Cardiac muscle cell (in vitro differentiated cells and primary cell): ENCODE measurements around the gene CEP131. TPM values are rescaled to one million over a fixed set of nuclear protein-coding genes. Genes with fewer than 3 reads are reported as not detected.

Experiments
- DNase-seq, 2 donors: peaks; one replicate each; pipeline versions ENCODE4 v3.0.0 to v3.0.0-alpha.2; 2010 to 2017; ENCODE audit warnings: low read depth in 1 of 2, low spot score in 1 of 2
- H3K27ac ChIP-seq: fragments of 200-600 bp; sonication (generic); 2 replicates; pipeline ENCODE4 v1.5.1; 2016
- H3K27me3 ChIP-seq: fragments of 200-600 bp; sonication (generic); 2 replicates; pipeline ENCODE4 v1.6.0; 2016; ENCODE audit warnings: control low read depth
- H3K36me3 ChIP-seq: fragments of 200-600 bp; sonication (generic); 2 replicates; pipeline ENCODE4 v1.5.1; 2016; ENCODE audit warnings: control low read depth
- H3K4me1 ChIP-seq: fragments of 200-600 bp; sonication (generic); 2 replicates; pipeline ENCODE4 v1.8.1; 2017; ENCODE audit warnings: low read depth, mild to moderate bottlenecking, mixed run types
- H3K4me3 ChIP-seq: fragments of 200-600 bp; sonication (generic); 2 replicates; pipeline ENCODE4 v1.5.1; 2016; ENCODE audit warnings: mild to moderate bottlenecking
- H3K9me3 ChIP-seq: fragments of 200-600 bp; sonication (generic); 2 replicates; pipeline ENCODE4 v1.5.1; 2017; ENCODE audit warnings: low read depth, mild to moderate bottlenecking, control low read depth
- polyA plus RNA-seq: library from polyadenylated mRNA; unstranded; fragments of >200 nt; fragmentation: Nextera tagmentation; extraction: Ambion mirVana; gene quantifications from 2 replicates; pipeline ENCODE4 v1.2.1, GENCODE V29; 2016
- total RNA-seq: library from RNA; depleted of rRNA; stranded (reverse); fragments of >200 nt; gene quantifications from 2 replicates; pipeline ENCODE4 v1.2.3, GENCODE V29; 2016
- TF ChIP-seq, protein P1 (sequence below): IDR thresholded peaks from 2 replicates; pipeline ENCODE4 v1.5.1; 2012; ENCODE audit warnings: low read depth, mild to moderate bottlenecking, low read length

Gene CEP131
- total and polyA plus RNA-seq, 2 experiments from 2014 or later, result 29.2 to 37.0 TPM

DNA sequence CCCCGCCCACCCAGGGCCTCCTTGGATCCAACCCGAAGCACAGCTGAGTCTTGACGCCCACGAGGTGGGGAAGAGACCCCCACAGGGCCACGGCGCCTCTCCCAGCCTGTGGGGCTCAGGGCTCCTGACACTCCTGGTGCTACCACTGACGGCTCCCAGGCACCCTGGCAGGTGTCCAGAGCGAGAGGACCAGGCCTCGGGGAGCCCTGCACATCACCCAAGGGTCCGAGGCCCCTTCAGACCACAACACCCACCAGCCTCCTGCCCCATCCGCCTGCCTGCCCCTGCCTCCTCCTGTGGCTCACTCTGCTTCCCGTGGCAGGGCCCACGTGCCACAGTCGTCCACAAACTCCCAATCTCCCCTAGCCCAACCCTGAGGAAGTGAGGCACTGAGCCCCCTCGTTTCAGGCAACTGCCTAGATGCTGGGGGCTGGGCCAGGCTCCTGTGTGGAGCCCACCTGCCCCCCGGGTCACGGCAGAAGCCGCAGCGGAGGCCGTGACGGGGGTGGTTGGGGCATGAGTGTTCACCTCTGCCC lies 28.5 kb downstream of the CEP131 start:
- Histone ChIP-seq H3K4me1 (no peaks in the 10 kb centered on the region), H3K27ac (no peak overlapping the region), H3K9me3 (no peaks in the 10 kb centered on the region), H3K4me3 (no peak overlapping the region), H3K27me3 (no peaks in the 10 kb centered on the region), H3K36me3 (no peaks in the 10 kb centered on the region)
- no peak for DNase-seq
- TF ChIP-seq, protein P1, sequence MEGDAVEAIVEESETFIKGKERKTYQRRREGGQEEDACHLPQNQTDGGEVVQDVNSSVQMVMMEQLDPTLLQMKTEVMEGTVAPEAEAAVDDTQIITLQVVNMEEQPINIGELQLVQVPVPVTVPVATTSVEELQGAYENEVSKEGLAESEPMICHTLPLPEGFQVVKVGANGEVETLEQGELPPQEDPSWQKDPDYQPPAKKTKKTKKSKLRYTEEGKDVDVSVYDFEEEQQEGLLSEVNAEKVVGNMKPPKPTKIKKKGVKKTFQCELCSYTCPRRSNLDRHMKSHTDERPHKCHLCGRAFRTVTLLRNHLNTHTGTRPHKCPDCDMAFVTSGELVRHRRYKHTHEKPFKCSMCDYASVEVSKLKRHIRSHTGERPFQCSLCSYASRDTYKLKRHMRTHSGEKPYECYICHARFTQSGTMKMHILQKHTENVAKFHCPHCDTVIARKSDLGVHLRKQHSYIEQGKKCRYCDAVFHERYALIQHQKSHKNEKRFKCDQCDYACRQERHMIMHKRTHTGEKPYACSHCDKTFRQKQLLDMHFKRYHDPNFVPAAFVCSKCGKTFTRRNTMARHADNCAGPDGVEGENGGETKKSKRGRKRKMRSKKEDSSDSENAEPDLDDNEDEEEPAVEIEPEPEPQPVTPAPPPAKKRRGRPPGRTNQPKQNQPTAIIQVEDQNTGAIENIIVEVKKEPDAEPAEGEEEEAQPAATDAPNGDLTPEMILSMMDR, result no peak

DNA sequence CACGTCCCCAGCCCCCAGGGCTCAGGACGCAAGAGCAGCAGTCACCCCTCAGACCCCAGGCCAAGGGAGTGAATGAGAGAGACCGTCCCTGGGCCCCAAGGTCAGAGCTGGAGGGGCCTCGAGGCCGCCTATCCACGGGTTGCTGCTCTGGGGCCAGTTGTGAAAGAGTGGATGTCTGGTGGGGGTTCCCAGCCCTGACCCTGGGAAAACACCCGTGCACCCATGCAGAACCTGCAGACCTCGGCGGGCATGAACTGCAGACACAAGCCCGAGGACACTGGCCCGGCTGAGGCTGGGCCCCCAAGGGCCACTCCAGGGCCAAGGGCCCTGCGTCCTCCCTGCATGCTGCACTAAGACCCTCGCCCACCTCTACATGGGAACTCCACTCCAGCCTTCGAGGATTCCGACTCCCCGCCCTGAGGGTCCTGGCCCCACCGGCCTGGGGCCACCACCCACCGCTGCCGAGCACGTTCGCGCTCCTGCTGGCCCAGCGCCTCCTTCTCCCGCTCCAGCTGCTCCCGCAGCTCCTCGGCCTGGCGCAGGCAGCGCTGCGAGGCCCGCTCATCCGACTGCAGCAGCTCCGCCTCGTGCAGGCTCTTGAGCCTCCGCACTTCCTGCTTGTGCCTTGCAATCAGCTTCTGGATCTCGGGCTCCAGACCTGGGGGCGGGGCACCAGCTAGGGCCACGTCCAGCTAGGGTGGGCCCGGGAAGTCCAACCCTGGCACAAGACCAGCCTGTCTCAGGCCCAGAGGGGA lies 29.1 kb downstream of the CEP131 start:
- Histone ChIP-seq H3K27ac (no peak overlapping the region), H3K9me3 (no peaks in the 10 kb centered on the region), H3K4me1 (no peaks in the 10 kb centered on the region), H3K36me3 (no peaks in the 10 kb centered on the region), H3K27me3 (no peaks in the 10 kb centered on the region), H3K4me3 (no peak overlapping the region)
- TF ChIP-seq, protein P1, result no peak
- DNase-seq, result no peak

DNA sequence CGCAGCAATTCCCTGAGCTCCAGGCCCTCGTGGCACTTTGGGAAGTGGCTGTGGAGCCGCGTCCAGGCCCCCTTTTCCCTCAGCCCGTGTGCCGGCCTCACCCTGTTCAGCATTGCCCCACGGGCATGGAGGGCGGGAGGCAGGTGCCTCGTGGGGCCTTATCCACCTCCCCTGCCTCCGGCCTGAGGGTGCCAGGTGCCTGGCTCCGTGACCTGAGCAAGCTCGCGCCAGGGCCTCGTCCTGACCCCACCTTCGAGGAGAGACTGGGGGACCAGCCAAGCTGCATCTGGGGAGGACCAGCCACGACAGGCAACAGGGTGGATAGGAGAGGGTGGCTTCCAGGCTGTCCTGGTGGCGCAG lies 29.7 kb downstream of the CEP131 start:
- H3K27me3 ChIP-seq, result no peaks in the 10 kb centered on the region
- H3K9me3 ChIP-seq, result no peaks in the 10 kb centered on the region
- DNase-seq, result no peak
- H3K27ac ChIP-seq, result no peak overlapping the region
- TF ChIP-seq, protein P1, result no peak
- H3K4me3 ChIP-seq, result no peak overlapping the region
- H3K36me3 ChIP-seq, result no peaks in the 10 kb centered on the region
- no peaks in the 10 kb centered on the region for H3K4me1 ChIP-seq

DNA sequence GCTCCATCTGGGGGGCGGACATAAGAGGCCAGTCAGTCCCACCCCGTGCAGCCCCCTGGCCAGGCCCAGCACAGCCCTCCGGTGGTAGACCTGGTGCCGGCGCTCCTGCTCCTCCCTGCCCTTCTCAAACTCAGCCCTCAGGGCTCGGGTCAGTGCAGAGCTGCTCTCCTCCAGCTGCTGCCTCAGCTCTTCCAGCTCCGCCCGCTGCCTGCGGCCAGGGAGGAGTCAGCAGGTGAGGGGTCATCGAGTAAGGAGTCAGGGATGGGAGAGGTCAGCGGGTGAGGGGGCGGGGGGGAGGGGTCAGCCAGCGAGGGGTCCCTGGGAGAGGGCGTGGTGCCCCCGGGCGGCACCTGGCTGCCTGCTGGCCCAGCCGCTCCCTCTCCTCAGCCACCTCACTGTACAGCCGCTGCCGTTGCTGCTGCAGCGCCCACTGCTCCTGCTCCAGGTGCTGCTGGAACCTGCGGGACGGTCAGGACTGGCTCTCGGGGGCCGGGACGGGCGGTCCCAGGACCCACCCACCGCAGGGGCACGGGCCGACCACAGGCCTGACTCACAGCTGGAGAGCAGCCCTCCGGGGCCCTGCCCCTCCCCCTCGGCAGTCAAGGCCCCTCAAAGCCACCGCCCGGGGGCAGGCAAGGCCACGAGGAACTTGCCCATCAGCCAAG lies 30.2 kb downstream of the CEP131 start:
- no peaks in the 10 kb centered on the region for H3K4me1 ChIP-seq
- no peak for DNase-seq
- H3K27me3 ChIP-seq, result no peaks in the 10 kb centered on the region
- no peak overlapping the region for H3K4me3 ChIP-seq
- TF ChIP-seq, protein P1, result no peak
- no peak overlapping the region for H3K27ac ChIP-seq
- no peaks in the 10 kb centered on the region for H3K9me3 ChIP-seq
- no peaks in the 10 kb centered on the region for H3K36me3 ChIP-seq

DNA sequence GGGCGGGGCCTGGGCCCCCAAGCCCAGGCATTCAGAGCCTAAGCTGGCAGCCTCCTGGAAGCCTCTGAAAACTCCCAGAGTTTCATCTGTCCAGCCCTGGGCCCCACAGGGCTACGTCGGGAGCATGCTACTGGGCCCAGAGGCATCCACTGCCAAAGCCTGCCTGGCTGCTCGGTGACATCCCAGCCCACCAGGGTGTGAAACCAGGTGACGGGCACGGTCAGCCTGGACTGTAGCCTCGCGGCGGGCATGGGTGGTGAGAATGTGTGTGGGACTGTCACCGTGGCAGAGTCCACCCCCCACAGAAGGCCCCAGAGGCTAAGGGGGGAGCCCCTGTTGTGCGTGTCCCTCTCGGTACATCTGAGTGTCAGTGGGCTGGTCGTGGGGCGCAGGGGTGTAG lies 31.1 kb downstream of the CEP131 start:
- no peak for DNase-seq
- Histone ChIP-seq H3K27me3 (no peaks in the 10 kb centered on the region), H3K9me3 (no peaks in the 10 kb centered on the region), H3K36me3 (no peaks in the 10 kb centered on the region), H3K27ac (no peak overlapping the region), H3K4me1 (no peaks in the 10 kb centered on the region), H3K4me3 (no peak overlapping the region)
- TF ChIP-seq, protein P1, result no peak
